Measurements from ENCODE around the gene AGXT.

GRCh38 chr2:240840435-240841060 is 28.1 kb upstream of the AGXT start:
- peak; percentile 67 to 72 (median 70) for TF ChIP-seq CTCF (IDR thresholded peaks at IDR 0.05)
- no peak for TF ChIP-seq POLR2A (IDR thresholded peaks at IDR 0.05)

Measured in right lobe of liver (tissue), 4 donors.